ENCODE measurements around the gene SFMBT2. TPM values are rescaled to one million over a fixed set of nuclear protein-coding genes. Genes with fewer than 3 reads are reported as not detected.
A peak's percentile ranks its signal among the peaks of the same experiment; 100 is the strongest.

SFMBT2 gene
- total RNA-seq, 1 experiment from 2014 or later: 14.3 TPM

DNA sequence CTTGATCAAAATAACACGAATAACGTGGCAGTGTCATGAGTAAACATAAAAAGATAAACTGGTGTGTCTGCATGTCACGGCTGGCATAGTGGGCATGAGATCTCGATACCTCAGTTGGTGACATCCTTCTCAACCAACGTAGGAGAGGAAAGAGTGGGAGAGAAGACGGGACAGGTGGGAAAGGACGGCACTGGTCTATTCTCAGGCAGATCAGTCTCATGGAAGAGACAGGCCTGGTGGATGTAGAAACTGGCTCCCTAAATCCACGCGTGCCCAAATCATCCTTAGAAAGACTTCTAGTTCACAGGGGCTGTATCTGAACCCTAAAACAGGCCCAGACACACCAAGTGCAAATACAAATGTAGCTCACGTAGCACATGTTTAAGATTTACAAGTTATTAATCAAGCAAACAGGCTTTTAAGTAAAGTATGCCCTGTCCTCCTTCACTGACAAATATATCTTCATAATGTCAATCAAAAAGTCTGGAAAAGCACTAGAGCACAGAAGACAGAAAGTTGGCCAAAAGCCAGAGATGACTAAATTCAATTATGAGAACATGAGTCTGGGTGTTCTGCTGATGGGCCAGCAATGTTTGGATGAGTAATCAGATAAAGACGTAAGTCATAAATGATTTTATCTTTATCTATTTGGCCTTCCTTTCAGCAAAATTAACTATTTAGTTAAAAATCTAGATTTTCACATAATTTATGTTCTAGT is 56.3 kb downstream of the SFMBT2 start:
- POLR2A ChIA-PET: no interaction called here
- no peak for TF ChIP-seq GTF2I (CRISPR knock-in tag; conservative IDR thresholded peaks at IDR 0.05)
- TF ChIP-seq, protein P1, sequence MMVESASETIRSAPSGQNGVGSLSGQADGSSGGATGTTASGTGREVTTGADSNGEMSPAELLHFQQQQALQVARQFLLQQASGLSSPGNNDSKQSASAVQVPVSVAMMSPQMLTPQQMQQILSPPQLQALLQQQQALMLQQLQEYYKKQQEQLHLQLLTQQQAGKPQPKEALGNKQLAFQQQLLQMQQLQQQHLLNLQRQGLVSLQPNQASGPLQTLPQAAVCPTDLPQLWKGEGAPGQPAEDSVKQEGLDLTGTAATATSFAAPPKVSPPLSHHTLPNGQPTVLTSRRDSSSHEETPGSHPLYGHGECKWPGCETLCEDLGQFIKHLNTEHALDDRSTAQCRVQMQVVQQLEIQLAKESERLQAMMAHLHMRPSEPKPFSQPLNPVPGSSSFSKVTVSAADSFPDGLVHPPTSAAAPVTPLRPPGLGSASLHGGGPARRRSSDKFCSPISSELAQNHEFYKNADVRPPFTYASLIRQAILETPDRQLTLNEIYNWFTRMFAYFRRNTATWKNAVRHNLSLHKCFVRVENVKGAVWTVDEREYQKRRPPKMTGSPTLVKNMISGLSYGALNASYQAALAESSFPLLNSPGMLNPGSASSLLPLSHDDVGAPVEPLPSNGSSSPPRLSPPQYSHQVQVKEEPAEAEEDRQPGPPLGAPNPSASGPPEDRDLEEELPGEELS (CRISPR knock-in tag; IDR thresholded peaks at IDR 0.05): no peak
- H3K27me3 Mint-ChIP-seq (ENCODE audit: low read depth): no peaks in the 10 kb centered on the region
- ATAC-seq: no peak
- DNase-seq (ENCODE audit: low spot score): no peak
- peaks cover 26% of the 10 kb centered on the region for H3K9me3 Mint-ChIP-seq
- CTCF ChIA-PET: no interaction called here
- peaks cover 34% of the 10 kb centered on the region for H3K36me3 Mint-ChIP-seq
- H3K4me1 Mint-ChIP-seq: peaks cover 5% of the 10 kb centered on the region
- peak overlapping the region; percentile 12; the same call in 1 of the 2 replicates for H3K27ac Mint-ChIP-seq
- no peak overlapping the region for H3K4me3 Mint-ChIP-seq

- H3K27ac Mint-ChIP-seq: no peak overlapping the region
- peaks cover 4% of the 10 kb centered on the region for H3K4me1 Mint-ChIP-seq
- ChIA-PET CTCF (no interaction called here), POLR2A (no interaction called here)
- H3K9me3 Mint-ChIP-seq: 0 out of 2 replicates have a peak, but pooled peaks cover 6% of the 10 kb centered on the region
- no peak for ATAC-seq
- H3K4me3 Mint-ChIP-seq: no peak overlapping the region
- peaks cover 12% of the 10 kb centered on the region for H3K36me3 Mint-ChIP-seq
- no peak for DNase-seq (ENCODE audit: low spot score)
- no peaks in the 10 kb centered on the region for H3K27me3 Mint-ChIP-seq (ENCODE audit: low read depth)
- TF ChIP-seq FOXK1 (CRISPR knock-in tag; IDR thresholded peaks at IDR 0.05): no peak
- TF ChIP-seq ZNF138 (CRISPR knock-in tag; conservative IDR thresholded peaks at IDR 0.05): no peak
- TF ChIP-seq RORB (CRISPR knock-in tag; IDR thresholded peaks at IDR 0.05): no peak
- no peak for TF ChIP-seq PREB (CRISPR knock-in tag; IDR thresholded peaks at IDR 0.05; ENCODE audit: borderline replicate concordance)
- no peak for TF ChIP-seq FOXJ3 (CRISPR knock-in tag; IDR thresholded peaks at IDR 0.05; ENCODE audit: borderline replicate concordance)
- TF ChIP-seq CREB1 (CRISPR knock-in tag; IDR thresholded peaks at IDR 0.05): no peak
- no peak for TF ChIP-seq ZNF317 (CRISPR knock-in tag; IDR thresholded peaks at IDR 0.05; ENCODE audit: borderline replicate concordance, low read depth)
- no peak for TF ChIP-seq ZNF423 (CRISPR knock-in tag; IDR thresholded peaks at IDR 0.05)
- TF ChIP-seq JUN (CRISPR knock-in tag; IDR thresholded peaks at IDR 0.05): no peak
- no peak for TF ChIP-seq IRF2 (CRISPR knock-in tag; IDR thresholded peaks at IDR 0.05; ENCODE audit: borderline replicate concordance, low read depth)
- no peak for TF ChIP-seq OVOL2 (CRISPR knock-in tag; IDR thresholded peaks at IDR 0.05; ENCODE audit: borderline replicate concordance)
- no peak for TF ChIP-seq ZNF416 (CRISPR knock-in tag; IDR thresholded peaks at IDR 0.05)
- TF ChIP-seq, protein P2, sequence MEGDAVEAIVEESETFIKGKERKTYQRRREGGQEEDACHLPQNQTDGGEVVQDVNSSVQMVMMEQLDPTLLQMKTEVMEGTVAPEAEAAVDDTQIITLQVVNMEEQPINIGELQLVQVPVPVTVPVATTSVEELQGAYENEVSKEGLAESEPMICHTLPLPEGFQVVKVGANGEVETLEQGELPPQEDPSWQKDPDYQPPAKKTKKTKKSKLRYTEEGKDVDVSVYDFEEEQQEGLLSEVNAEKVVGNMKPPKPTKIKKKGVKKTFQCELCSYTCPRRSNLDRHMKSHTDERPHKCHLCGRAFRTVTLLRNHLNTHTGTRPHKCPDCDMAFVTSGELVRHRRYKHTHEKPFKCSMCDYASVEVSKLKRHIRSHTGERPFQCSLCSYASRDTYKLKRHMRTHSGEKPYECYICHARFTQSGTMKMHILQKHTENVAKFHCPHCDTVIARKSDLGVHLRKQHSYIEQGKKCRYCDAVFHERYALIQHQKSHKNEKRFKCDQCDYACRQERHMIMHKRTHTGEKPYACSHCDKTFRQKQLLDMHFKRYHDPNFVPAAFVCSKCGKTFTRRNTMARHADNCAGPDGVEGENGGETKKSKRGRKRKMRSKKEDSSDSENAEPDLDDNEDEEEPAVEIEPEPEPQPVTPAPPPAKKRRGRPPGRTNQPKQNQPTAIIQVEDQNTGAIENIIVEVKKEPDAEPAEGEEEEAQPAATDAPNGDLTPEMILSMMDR (IDR thresholded peaks at IDR 0.05): no peak
- TF ChIP-seq STAT6 (CRISPR knock-in tag; conservative IDR thresholded peaks at IDR 0.05; ENCODE audit: low read depth): no peak
- no peak for TF ChIP-seq E2F5 (CRISPR knock-in tag; IDR thresholded peaks at IDR 0.05)
- TF ChIP-seq, protein P3, sequence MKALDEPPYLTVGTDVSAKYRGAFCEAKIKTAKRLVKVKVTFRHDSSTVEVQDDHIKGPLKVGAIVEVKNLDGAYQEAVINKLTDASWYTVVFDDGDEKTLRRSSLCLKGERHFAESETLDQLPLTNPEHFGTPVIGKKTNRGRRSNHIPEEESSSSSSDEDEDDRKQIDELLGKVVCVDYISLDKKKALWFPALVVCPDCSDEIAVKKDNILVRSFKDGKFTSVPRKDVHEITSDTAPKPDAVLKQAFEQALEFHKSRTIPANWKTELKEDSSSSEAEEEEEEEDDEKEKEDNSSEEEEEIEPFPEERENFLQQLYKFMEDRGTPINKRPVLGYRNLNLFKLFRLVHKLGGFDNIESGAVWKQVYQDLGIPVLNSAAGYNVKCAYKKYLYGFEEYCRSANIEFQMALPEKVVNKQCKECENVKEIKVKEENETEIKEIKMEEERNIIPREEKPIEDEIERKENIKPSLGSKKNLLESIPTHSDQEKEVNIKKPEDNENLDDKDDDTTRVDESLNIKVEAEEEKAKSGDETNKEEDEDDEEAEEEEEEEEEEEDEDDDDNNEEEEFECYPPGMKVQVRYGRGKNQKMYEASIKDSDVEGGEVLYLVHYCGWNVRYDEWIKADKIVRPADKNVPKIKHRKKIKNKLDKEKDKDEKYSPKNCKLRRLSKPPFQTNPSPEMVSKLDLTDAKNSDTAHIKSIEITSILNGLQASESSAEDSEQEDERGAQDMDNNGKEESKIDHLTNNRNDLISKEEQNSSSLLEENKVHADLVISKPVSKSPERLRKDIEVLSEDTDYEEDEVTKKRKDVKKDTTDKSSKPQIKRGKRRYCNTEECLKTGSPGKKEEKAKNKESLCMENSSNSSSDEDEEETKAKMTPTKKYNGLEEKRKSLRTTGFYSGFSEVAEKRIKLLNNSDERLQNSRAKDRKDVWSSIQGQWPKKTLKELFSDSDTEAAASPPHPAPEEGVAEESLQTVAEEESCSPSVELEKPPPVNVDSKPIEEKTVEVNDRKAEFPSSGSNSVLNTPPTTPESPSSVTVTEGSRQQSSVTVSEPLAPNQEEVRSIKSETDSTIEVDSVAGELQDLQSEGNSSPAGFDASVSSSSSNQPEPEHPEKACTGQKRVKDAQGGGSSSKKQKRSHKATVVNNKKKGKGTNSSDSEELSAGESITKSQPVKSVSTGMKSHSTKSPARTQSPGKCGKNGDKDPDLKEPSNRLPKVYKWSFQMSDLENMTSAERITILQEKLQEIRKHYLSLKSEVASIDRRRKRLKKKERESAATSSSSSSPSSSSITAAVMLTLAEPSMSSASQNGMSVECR (CRISPR knock-in tag; IDR thresholded peaks at IDR 0.05; ENCODE audit: borderline replicate concordance): no peak
- no peak for TF ChIP-seq EMX1 (CRISPR knock-in tag; IDR thresholded peaks at IDR 0.05)
- TF ChIP-seq, protein P4, sequence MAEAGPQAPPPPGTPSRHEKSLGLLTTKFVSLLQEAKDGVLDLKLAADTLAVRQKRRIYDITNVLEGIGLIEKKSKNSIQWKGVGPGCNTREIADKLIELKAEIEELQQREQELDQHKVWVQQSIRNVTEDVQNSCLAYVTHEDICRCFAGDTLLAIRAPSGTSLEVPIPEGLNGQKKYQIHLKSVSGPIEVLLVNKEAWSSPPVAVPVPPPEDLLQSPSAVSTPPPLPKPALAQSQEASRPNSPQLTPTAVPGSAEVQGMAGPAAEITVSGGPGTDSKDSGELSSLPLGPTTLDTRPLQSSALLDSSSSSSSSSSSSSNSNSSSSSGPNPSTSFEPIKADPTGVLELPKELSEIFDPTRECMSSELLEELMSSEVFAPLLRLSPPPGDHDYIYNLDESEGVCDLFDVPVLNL (CRISPR knock-in tag; IDR thresholded peaks at IDR 0.05; ENCODE audit: borderline replicate concordance, low read depth): no peak
These were observed 58.9 kb downstream of the SFMBT2 start for GRCh38 chr10:7351894-7352293.
